Right lobe of liver (tissue), 6 donors: Measurements from ENCODE around the gene DCC. TPM values are rescaled to one million over a fixed set of nuclear protein-coding genes. Genes with fewer than 3 reads are reported as not detected.

Experiments
- ATAC-seq, 4 donors: fragments of 200-7000 bp; cut with Tn5 transposase; one replicate each; pipeline ENCODE4 v1.9.1; 2020; ENCODE audit warnings: mild to moderate bottlenecking in 4 of 4, moderate library complexity in 4 of 4
- DNase-seq, 3 donors: peaks; one replicate each; pipeline ENCODE4 v3.0.0-alpha.2; 2020
- H3K27ac ChIP-seq, 3 donors: fragments of 200-600 bp; one replicate each; pipeline ENCODE4 v1.8.0; 2022
- H3K27me3 ChIP-seq, 2 donors: fragments of 200-600 bp; one replicate each; pipeline ENCODE4 v1.8.0; 2022
- H3K36me3 ChIP-seq, 4 donors: fragments of 200-600 bp; sonication (generic) in 1 of 4; one replicate each; pipeline versions ENCODE4 v1.5.1 to v1.8.0; 2017 to 2022; ENCODE audit warnings: control low read depth in 1 of 4
- H3K4me1 ChIP-seq, 4 donors: fragments of 200-600 bp; sonication (generic) in 1 of 4; one replicate each; pipeline versions ENCODE4 v1.5.1 to v1.8.0; 2017 to 2022; ENCODE audit warnings: control low read depth in 1 of 4
- H3K4me3 ChIP-seq, 3 donors: fragments of 200-600 bp; one replicate each; pipeline ENCODE4 v1.8.0; 2022
- H3K9me3 ChIP-seq, 4 donors: fragments of 200-600 bp; sonication (generic) in 1 of 4; one replicate each; pipeline versions ENCODE4 v1.5.1 to v1.8.0; 2017 to 2022; ENCODE audit warnings: control low read depth in 1 of 4
- POLR2A ChIP-seq: fragments of 450-650 bp; IDR thresholded peaks from one replicate; pipeline ENCODE4 v1.6.1; 2017; ENCODE audit warnings: antibody characterized with exemption, mild to moderate bottlenecking
- WGBS: methylation state at CpG from one replicate; pipeline ENCODE4 v1.1.6; 2018; ENCODE audit warnings: low coverage, low lambda C conversion rate; ENCODE audit not compliant: insufficient coverage; ENCODE audit errors: missing lambda C conversion rate; 5-methylcytosine and 5-hydroxymethylcytosine counted together
- intact Hi-C, 2 donors: fragments of 100-400 bp; cut with DNase I; formaldehyde crosslinking; loops; one replicate each; pipeline versions ENCODE4 v1.11.2 to v1.14.1; 2022
- long read RNA-seq: library from polyadenylated mRNA; unstranded; transcript quantifications from one replicate; pipeline ENCODE4 v2.0.0, GENCODE V29; 2019
- total RNA-seq, 6 experiments: library from RNA; depleted of rRNA in 2 of 6; stranded (reverse); fragments of >200 nt in 2 of 6; fragmentation: NEBNext Ultra II Directional in 3 of 6; extraction: Animal tissue kit (Norgen Biotek cat#: 25700) in 3 of 6; gene quantifications; one replicate each; pipeline versions ENCODE4 v1.1.0 to v1.2.4, GENCODE V29; 2016 to 2023
- TF ChIP-seq, protein P1 (sequence below), 4 donors: fragments of 200-600 bp in 3 of 4; fragments of 450-650 bp in 1 of 4; IDR thresholded peaks; one replicate each; pipeline versions ENCODE4 v1.5.1 to v1.8.0; 2016 to 2022; ENCODE audit warnings: antibody characterized with exemption in 4 of 4, mild to moderate bottlenecking in 2 of 4
- donor health status: DM: no; HTN: yes; CAD: no.
- donor health status: DM: no; HTN: no; CAD: no.
- donor health status: DM: no; HTN: no; CAD: no.
- donor health status: DM: no; HTN: yes; CAD: no.
- donor health status: DM: no; HTN: yes; CAD: no.

DCC gene, protein sequence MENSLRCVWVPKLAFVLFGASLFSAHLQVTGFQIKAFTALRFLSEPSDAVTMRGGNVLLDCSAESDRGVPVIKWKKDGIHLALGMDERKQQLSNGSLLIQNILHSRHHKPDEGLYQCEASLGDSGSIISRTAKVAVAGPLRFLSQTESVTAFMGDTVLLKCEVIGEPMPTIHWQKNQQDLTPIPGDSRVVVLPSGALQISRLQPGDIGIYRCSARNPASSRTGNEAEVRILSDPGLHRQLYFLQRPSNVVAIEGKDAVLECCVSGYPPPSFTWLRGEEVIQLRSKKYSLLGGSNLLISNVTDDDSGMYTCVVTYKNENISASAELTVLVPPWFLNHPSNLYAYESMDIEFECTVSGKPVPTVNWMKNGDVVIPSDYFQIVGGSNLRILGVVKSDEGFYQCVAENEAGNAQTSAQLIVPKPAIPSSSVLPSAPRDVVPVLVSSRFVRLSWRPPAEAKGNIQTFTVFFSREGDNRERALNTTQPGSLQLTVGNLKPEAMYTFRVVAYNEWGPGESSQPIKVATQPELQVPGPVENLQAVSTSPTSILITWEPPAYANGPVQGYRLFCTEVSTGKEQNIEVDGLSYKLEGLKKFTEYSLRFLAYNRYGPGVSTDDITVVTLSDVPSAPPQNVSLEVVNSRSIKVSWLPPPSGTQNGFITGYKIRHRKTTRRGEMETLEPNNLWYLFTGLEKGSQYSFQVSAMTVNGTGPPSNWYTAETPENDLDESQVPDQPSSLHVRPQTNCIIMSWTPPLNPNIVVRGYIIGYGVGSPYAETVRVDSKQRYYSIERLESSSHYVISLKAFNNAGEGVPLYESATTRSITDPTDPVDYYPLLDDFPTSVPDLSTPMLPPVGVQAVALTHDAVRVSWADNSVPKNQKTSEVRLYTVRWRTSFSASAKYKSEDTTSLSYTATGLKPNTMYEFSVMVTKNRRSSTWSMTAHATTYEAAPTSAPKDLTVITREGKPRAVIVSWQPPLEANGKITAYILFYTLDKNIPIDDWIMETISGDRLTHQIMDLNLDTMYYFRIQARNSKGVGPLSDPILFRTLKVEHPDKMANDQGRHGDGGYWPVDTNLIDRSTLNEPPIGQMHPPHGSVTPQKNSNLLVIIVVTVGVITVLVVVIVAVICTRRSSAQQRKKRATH (N-terminal part only)
- total RNA-seq: under 1 TPM in 1 of 6 experiments, not detected in 5; 0.06 TPM
- long read RNA-seq: 0 reads

DNA sequence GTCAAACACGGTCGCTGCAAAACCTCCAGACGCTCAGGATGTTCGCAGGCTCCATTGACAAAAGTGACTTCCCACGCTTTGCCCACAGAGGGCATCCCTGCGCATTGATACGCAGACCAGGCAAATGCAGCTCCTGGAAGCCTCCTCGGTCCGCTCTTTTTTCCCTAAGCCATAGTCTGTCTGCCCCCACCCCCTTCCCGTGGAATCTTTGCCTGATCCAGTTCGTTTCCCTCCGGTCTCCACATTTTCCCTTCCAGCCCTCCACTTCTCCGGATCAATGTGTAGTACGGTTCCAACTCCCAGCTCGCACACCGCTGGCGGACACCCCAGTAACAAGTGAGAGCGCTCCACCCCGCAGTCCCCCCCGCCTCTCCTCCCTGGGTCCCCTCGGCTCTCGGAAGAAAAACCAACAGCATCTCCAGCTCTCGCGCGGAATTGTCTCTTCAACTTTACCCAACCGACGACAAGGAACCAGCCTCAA, at the start of gene DCC:
Gene DCC, plus strand, starts transcription at position 307 of the 481 bp plus-strand sequence. CDS start 591 bp downstream, outside the sequence.
- H3K36me3 ChIP-seq: no peaks in the 10 kb centered on the region
- TF ChIP-seq, protein P1, sequence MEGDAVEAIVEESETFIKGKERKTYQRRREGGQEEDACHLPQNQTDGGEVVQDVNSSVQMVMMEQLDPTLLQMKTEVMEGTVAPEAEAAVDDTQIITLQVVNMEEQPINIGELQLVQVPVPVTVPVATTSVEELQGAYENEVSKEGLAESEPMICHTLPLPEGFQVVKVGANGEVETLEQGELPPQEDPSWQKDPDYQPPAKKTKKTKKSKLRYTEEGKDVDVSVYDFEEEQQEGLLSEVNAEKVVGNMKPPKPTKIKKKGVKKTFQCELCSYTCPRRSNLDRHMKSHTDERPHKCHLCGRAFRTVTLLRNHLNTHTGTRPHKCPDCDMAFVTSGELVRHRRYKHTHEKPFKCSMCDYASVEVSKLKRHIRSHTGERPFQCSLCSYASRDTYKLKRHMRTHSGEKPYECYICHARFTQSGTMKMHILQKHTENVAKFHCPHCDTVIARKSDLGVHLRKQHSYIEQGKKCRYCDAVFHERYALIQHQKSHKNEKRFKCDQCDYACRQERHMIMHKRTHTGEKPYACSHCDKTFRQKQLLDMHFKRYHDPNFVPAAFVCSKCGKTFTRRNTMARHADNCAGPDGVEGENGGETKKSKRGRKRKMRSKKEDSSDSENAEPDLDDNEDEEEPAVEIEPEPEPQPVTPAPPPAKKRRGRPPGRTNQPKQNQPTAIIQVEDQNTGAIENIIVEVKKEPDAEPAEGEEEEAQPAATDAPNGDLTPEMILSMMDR (IDR thresholded peaks at IDR 0.05): peak in 3 of 4 donors; percentile 6 to 41 (median 36)
- TF ChIP-seq POLR2A: no peak
- ATAC-seq (peak; percentile 43 to 83 (median 60)), DNase-seq (peak in 1 of 3 donors; percentile 41)
- WGBS: 2% methylated on average over 22 of the region's 27 CpGs
- intact Hi-C loops: no loop called here
- H3K4me3 ChIP-seq: no peak within 1 kb of the TSS
- H3K9me3 ChIP-seq: no peaks in the 10 kb centered on the region
- H3K27ac ChIP-seq: no peak within 1 kb of the TSS
- H3K27me3 ChIP-seq: no peaks in the 10 kb centered on the region
- H3K4me1 ChIP-seq: no peaks in the 10 kb centered on the region

DNA sequence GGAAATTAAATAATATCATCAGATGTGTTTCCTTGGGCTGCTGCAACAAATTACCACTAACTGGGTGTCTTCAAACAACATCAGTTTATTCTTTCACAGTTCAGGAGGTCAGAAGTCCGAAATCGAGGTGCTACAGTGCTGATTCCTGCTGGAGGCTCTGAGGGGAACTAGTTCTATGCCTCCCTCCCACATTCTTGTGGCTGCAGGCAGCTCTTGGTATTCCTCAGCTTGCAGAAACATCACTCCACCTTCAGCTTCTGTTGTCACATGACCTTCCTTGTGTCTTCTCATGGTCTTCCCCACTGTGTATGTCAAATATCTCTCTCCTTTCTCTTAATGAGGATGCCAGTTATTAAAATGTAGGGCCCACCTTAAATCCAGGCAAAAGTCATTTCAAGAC, 29.3 kb upstream of the DCC start:
- no peak overlapping the region for H3K27ac ChIP-seq
- no peak for TF ChIP-seq POLR2A
- TF ChIP-seq, protein P1 (IDR thresholded peaks at IDR 0.05): no peak
- DNase-seq (no peak), ATAC-seq (no peak)
- H3K27me3 ChIP-seq: no peaks in the 10 kb centered on the region
- no peaks in the 10 kb centered on the region for H3K36me3 ChIP-seq
- no peaks in the 10 kb centered on the region for H3K4me1 ChIP-seq
- H3K4me3 ChIP-seq: no peak overlapping the region
- intact Hi-C loops: no loop called here
- no peaks in the 10 kb centered on the region for H3K9me3 ChIP-seq
- 18% methylated on average over 2 of the region's 2 CpGs for WGBS

DNA sequence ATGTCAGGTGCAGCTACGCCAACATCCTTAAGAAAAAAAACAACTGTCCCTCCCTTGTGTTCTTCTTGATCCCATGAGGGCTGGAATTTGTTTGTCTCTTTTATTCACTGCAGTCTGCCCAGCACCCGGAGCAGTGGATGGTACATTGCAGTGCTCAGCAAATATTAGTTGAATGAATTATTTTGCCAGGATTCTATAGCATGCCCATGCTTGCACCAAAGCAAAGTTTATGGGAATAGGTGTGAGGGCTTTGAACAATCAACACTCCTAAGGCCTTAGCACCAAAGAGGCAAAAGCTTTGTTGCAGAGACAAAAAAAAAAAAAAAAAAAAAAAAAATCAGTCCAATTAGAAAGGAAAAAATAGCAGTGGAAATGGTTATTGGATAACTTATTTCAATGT, 28.7 kb upstream of the DCC start:
- TF ChIP-seq, protein P1 (IDR thresholded peaks at IDR 0.05): no peak
- TF ChIP-seq POLR2A: no peak
- no peaks in the 10 kb centered on the region for H3K4me1 ChIP-seq
- DNase-seq (no peak), ATAC-seq (no peak)
- H3K27me3 ChIP-seq: no peaks in the 10 kb centered on the region
- 39% methylated on average over 2 of the region's 2 CpGs for WGBS
- no peak overlapping the region for H3K27ac ChIP-seq
- intact Hi-C loops: no loop called here
- H3K36me3 ChIP-seq: no peaks in the 10 kb centered on the region
- H3K4me3 ChIP-seq: no peak overlapping the region
- no peaks in the 10 kb centered on the region for H3K9me3 ChIP-seq

DNA sequence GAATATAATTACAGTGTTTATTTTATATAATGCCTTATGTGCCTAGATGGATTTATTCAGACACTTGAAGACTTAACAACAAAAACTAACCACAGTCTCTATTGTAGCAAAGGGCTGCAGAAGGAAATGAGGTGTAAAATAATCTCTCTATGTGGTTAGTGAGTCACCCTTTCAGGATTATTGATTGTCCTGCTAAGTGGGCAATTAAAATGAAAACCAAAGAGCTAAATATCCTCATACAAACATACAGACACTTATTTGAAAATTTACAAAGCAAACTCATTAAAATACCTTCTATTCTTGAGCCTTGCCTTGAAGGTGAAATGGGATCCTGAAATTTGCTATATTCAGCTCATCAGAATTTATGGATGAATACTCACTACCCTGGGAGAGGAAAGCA, 27.7 kb upstream of the DCC start:
- no peak for DNase-seq
- H3K4me1 ChIP-seq: no peaks in the 10 kb centered on the region
- H3K27me3 ChIP-seq: no peaks in the 10 kb centered on the region
- no peak overlapping the region for H3K27ac ChIP-seq
- no peak overlapping the region for H3K4me3 ChIP-seq
- no peaks in the 10 kb centered on the region for H3K36me3 ChIP-seq
- no peak for TF ChIP-seq POLR2A
- TF ChIP-seq, protein P1 (IDR thresholded peaks at IDR 0.05): no peak
- ATAC-seq: peak in 1 of 4 donors; percentile 22
- intact Hi-C loops: no loop called here
- H3K9me3 ChIP-seq: no peaks in the 10 kb centered on the region
